Spleen (tissue), 7 donors: ENCODE results near the gene MBL2.

Experiments
- CTCF ChIP-seq, 11 experiments: fragments of 200-600 bp in 7 of 11; fragments of 450-650 bp in 4 of 11; sonication (generic) in 4 of 11; IDR thresholded peaks in 8 of 11; conservative IDR thresholded peaks in 3 of 11; 1 replicate in 7 of 11; 2 replicates in 4 of 11; pipeline versions ENCODE4 v1.4.0 to v1.8.0; 2016 to 2021; ENCODE audit warnings: antibody characterized with exemption in 11 of 11, inconsistent platforms in 4 of 11, mild to moderate bottlenecking in 1 of 11
- POLR2A ChIP-seq, 3 donors: fragments of 450-650 bp; IDR thresholded peaks; one replicate each; pipeline ENCODE4 v1.5.1; 2017; ENCODE audit warnings: antibody characterized with exemption in 3 of 3, mild to moderate bottlenecking in 1 of 3
- donor health status: DM: no; HTN: no; CAD: no; lungs with moderate emphysema.
- donor health status: DM: no; HTN: no; CAD: no.
- donor health status: DM: no; HTN: no; CAD: no.

- TF ChIP-seq POLR2A (IDR thresholded peaks at IDR 0.05) = no peak
- no peak for TF ChIP-seq CTCF (IDR thresholded peaks at IDR 0.05 in 8 of 11, conservative IDR thresholded peaks at IDR 0.05 in 3 of 11)
Measured at GRCh38 chr10:52774600-52775106, 2.1 kb upstream of the MBL2 start.
